ENCODE results near the gene IGSF6. TPM values are rescaled to one million over a fixed set of nuclear protein-coding genes. Genes with fewer than 3 reads are reported as not detected.
A peak's percentile ranks its signal among the peaks of the same experiment; 100 is the strongest.

The IGSF6 gene
- total and polyA plus RNA-seq, 12 donors, result 0.55 to 14.5 (median 1.7) TPM

- intact Hi-C loops (cut with DNase I), result loop anchor here in 3 of 10 donors (5.0 kb wide), 2 partner anchors 39 to 44 kb away; no protein-coding TSS in a partner anchor
- H3K27me3 ChIP-seq, result no peaks in the 10 kb centered on the region
- H3K27ac ChIP-seq, result peak overlapping the region; percentile 61 to 98 (median 96)
- DNase-seq (peak in 1 of 2 donors; percentile 25), ATAC-seq (peak in 7 of 8 donors; percentile 1 to 48 (median 23))
- TF ChIP-seq, protein P1, sequence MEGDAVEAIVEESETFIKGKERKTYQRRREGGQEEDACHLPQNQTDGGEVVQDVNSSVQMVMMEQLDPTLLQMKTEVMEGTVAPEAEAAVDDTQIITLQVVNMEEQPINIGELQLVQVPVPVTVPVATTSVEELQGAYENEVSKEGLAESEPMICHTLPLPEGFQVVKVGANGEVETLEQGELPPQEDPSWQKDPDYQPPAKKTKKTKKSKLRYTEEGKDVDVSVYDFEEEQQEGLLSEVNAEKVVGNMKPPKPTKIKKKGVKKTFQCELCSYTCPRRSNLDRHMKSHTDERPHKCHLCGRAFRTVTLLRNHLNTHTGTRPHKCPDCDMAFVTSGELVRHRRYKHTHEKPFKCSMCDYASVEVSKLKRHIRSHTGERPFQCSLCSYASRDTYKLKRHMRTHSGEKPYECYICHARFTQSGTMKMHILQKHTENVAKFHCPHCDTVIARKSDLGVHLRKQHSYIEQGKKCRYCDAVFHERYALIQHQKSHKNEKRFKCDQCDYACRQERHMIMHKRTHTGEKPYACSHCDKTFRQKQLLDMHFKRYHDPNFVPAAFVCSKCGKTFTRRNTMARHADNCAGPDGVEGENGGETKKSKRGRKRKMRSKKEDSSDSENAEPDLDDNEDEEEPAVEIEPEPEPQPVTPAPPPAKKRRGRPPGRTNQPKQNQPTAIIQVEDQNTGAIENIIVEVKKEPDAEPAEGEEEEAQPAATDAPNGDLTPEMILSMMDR (IDR thresholded peaks at IDR 0.05), result no peak
- 3 to 4% methylated on average over 13 of the region's 13 CpGs for WGBS, 2 donors
- H3K36me3 ChIP-seq, result no peaks in the 10 kb centered on the region
- H3K4me1 ChIP-seq, result peaks cover 8 to 47% (median 27%) of the 10 kb centered on the region in 9 donors
- H3K4me3 ChIP-seq, result peak overlapping the region; percentile 53 to 96 (median 84)
- H3K9me3 ChIP-seq, result no peaks in the 10 kb centered on the region
Observed at GRCh38 chr16:21598701-21599121, 53.7 kb downstream of the IGSF6 start.

- Histone ChIP-seq H3K4me1 (peaks cover 6 to 42% (median 22%) of the 10 kb centered on the region in 9 donors), H3K27me3 (no peaks in the 10 kb centered on the region), H3K36me3 (no peaks in the 10 kb centered on the region), H3K27ac (peak overlapping the region in 8 of 10 donors; percentile 90 to 98 (median 96)), H3K9me3 (no peaks in the 10 kb centered on the region), H3K4me3 (peak overlapping the region in 6 of 10 donors; percentile 76 to 96 (median 84))
- TF ChIP-seq, protein P1 (IDR thresholded peaks at IDR 0.05), result no peak
- 87 to 95% methylated on average over 12 of the region's 12 CpGs for WGBS, 2 donors
- intact Hi-C loops (cut with DNase I), result loop anchor here in 3 of 10 donors (5.0 kb wide), 2 partner anchors 39 to 44 kb away; no protein-coding TSS in a partner anchor
- no peak for DNase-seq
- no peak for ATAC-seq
Observed at GRCh38 chr16:21598206-21598605, 54.2 kb downstream of the IGSF6 start.

DNA sequence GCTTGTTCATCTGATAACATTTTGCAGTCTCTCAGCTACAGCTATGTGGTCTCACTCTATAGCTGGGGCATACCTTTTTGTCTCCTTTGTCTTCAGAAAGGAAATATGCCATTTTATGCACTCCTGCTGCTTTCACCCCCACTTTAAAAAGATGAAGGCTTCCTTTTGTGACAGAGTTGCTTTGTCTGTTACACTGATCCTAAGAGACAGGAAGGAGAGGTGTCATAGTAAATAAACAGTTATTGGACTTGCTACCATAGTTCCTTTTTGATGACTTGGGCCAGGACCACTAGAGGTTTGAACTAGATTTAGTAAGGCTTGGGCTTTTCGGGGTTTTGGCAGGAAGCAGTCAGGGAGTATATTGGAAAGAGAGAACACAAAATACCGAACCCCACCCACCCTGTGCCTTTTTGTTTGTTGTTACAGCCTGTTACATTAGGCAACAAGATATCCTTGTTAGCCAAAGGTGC, 54.8 kb downstream of the IGSF6 start:
- Histone ChIP-seq H3K9me3 (no peaks in the 10 kb centered on the region), H3K27ac (no peak overlapping the region), H3K27me3 (no peaks in the 10 kb centered on the region), H3K4me1 (peaks cover 6 to 36% (median 18%) of the 10 kb centered on the region in 9 donors), H3K4me3 (no peak overlapping the region), H3K36me3 (no peaks in the 10 kb centered on the region)
- 88 to 89% methylated on average over 2 of the region's 2 CpGs for WGBS, 2 donors
- ATAC-seq (no peak), DNase-seq (no peak)
- intact Hi-C loops (cut with DNase I), result loop anchor here in 3 of 10 donors (5.0 kb wide), 2 partner anchors 40 to 45 kb away; no protein-coding TSS in a partner anchor
- TF ChIP-seq, protein P1 (IDR thresholded peaks at IDR 0.05), result no peak

GRCh38 chr16:21593530-21594289, 58.7 kb downstream of the IGSF6 start:
- WGBS, 2 donors, result 72 to 76% methylated on average over 7 of the region's 7 CpGs
- H3K9me3 ChIP-seq, result no peaks in the 10 kb centered on the region
- no peak for ATAC-seq
- peaks cover 0 to 41% (median 5%) of the 10 kb centered on the region in 9 donors for H3K4me1 ChIP-seq
- TF ChIP-seq, protein P1 (IDR thresholded peaks at IDR 0.05), result no peak
- no peaks in the 10 kb centered on the region for H3K36me3 ChIP-seq
- no peak for DNase-seq
- no peak overlapping the region for H3K4me3 ChIP-seq
- intact Hi-C loops (cut with DNase I), result no loop called here
- H3K27ac ChIP-seq, result no peak overlapping the region
- H3K27me3 ChIP-seq, result no peaks in the 10 kb centered on the region
